A549 (cell line): ENCODE results near the gene TMEM60. TPM values are rescaled to one million over a fixed set of nuclear protein-coding genes. Genes with fewer than 3 reads are reported as not detected.

ENCODE experiments used
- ATAC-seq, 2 experiments: fragments of 200-7000 bp in 1 of 2; fragments of >200 bp in 1 of 2; cut with Nextera tagmentation in 1 of 2; cut with Tn5 transposase in 1 of 2; 3 replicates each; pipeline versions ENCODE4 v1.8.0 to v1.9.1; 2018 to 2020; ENCODE audit warnings: mild to moderate bottlenecking in 1 of 2, moderate library complexity in 1 of 2
- CTCF ChIA-PET: fragments of 300-600 bp; sonication (Branson Sonifier 250); formaldehyde crosslinking; extraction: SDS; loops from one replicate; lab custom pipeline; 2021; ENCODE audit warnings: antibody characterized with exemption, inconsistent platforms; lab: Yijun Ruan, JAX
- POLR2A ChIA-PET: fragments of 350-600 bp; formaldehyde crosslinking; extraction: SDS; loops from one replicate; lab custom pipeline; 2021; ENCODE audit warnings: antibody characterized with exemption, inconsistent platforms; lab: Yijun Ruan, JAX
- DNase-seq, 2 experiments: peaks; one replicate each; pipeline versions ENCODE4 v3.0.0 to v3.0.0-alpha.2; 2011 to 2016; ENCODE audit warnings: low read depth in 1 of 2, low spot score in 1 of 2
- FAIRE-seq: peaks from 2 replicates; lab custom pipeline; 2011; peaks lifted over from hg19 to GRCh38; lab: Jason Lieb, UNC
- H3K27ac ChIP-seq, 2 experiments: fragments of >200 bp; sonication (Bioruptor Twin); formaldehyde crosslinking; 3 replicates each; pipeline ENCODE4 v1.5.1; 2016 to 2017
- H3K4me1 ChIP-seq: fragments of >200 bp; sonication (Bioruptor Twin); formaldehyde crosslinking; 3 replicates; pipeline ENCODE4 v1.6.1; 2016
- H3K4me2 ChIP-seq: fragments of >200 bp; sonication (Bioruptor Twin); formaldehyde crosslinking; 3 replicates; pipeline ENCODE4 v1.6.1; 2016
- H3K4me3 ChIP-seq: fragments of >200 bp; sonication (Bioruptor Twin); formaldehyde crosslinking; 3 replicates; pipeline ENCODE4 v1.5.1; 2016
- H3K9me3 ChIP-seq: fragments of >200 bp; sonication (Bioruptor Twin); formaldehyde crosslinking; 3 replicates; pipeline ENCODE4 v1.6.1; 2016
- CTCF ChIP-seq: fragments of >200 bp; sonication (Bioruptor Twin); formaldehyde crosslinking; IDR thresholded peaks from 3 replicates; pipeline ENCODE4 v1.5.1; 2016
- E2F6 ChIP-seq: IDR thresholded peaks from 2 replicates; pipeline ENCODE4 v1.6.1; 2012; ENCODE audit warnings: low read depth, borderline replicate concordance
- EHF ChIP-seq: fragments of 250-450 bp; sonication (Bioruptor Pico); IDR thresholded peaks from 2 replicates; pipeline ENCODE4 v1.5.0; 2020; ENCODE audit warnings: mild to moderate bottlenecking
- EHMT2 ChIP-seq: fragments of 200-600 bp; sonication (generic); IDR thresholded peaks from 2 replicates; pipeline ENCODE4 v1.6.1; 2016; ENCODE audit warnings: antibody characterized with exemption, low read depth, mild to moderate bottlenecking, moderate library complexity
- ELK1 ChIP-seq: fragments of 150-350 bp; IDR thresholded peaks from 2 replicates; pipeline ENCODE4 v1.6.1; 2014; ENCODE audit warnings: low read depth, mild to moderate bottlenecking, low read length
- ESRRA ChIP-seq: fragments of 150-350 bp; IDR thresholded peaks from 2 replicates; pipeline ENCODE4 v1.6.1; 2014; ENCODE audit warnings: mild to moderate bottlenecking, low read length, borderline replicate concordance
- FOSB ChIP-seq: fragments of 250-450 bp; sonication (Bioruptor Pico); IDR thresholded peaks from 2 replicates; pipeline ENCODE4 v1.5.0; 2020; ENCODE audit warnings: mild to moderate bottlenecking, moderate library complexity
- HDAC2 ChIP-seq: fragments of 200-600 bp; sonication (generic); IDR thresholded peaks from 2 replicates; pipeline ENCODE4 v1.6.1; 2016
- HES2 ChIP-seq: fragments of >200 bp; sonication (Bioruptor Twin); formaldehyde crosslinking; IDR thresholded peaks from 2 replicates; pipeline ENCODE4 v1.6.1; 2016
- HEYL ChIP-seq: fragments of 250-450 bp; sonication (Bioruptor Pico); IDR thresholded peaks from 2 replicates; pipeline ENCODE4 v1.8.0; 2021; ENCODE audit warnings: mild to moderate bottlenecking, moderate library complexity
- HMGXB4 ChIP-seq: fragments of 250-450 bp; sonication (Bioruptor Pico); IDR thresholded peaks from 2 replicates; pipeline ENCODE4 v1.5.0; 2021; ENCODE audit warnings: mild to moderate bottlenecking, moderate library complexity, borderline replicate concordance
- HOXB13 ChIP-seq: fragments of 250-450 bp; sonication (Bioruptor Pico); IDR thresholded peaks from 2 replicates; pipeline ENCODE4 v1.5.0; 2020; ENCODE audit warnings: low read depth, mild to moderate bottlenecking, moderate library complexity
- KDM1A ChIP-seq: fragments of 200-600 bp; sonication (generic); IDR thresholded peaks from 2 replicates; pipeline ENCODE4 v1.6.1; 2016; ENCODE audit warnings: low read depth, mild to moderate bottlenecking
- MAFK ChIP-seq: fragments of 450-650 bp; IDR thresholded peaks from 2 replicates; pipeline ENCODE4 v1.6.1; 2014; ENCODE audit not compliant: partially characterized antibody
- NPAS2 ChIP-seq: fragments of 250-450 bp; sonication (Bioruptor Pico); IDR thresholded peaks from 2 replicates; pipeline ENCODE4 v1.8.0; 2022; ENCODE audit warnings: mild to moderate bottlenecking, moderate library complexity, borderline replicate concordance
- PBX3 ChIP-seq: IDR thresholded peaks from 2 replicates; pipeline ENCODE4 v1.6.1; 2012
- PHF8 ChIP-seq: fragments of 200-600 bp; sonication (generic); IDR thresholded peaks from 2 replicates; pipeline ENCODE4 v1.6.1; 2016; ENCODE audit warnings: low read depth, mild to moderate bottlenecking, antibody characterized with exemption, moderate library complexity, borderline replicate concordance
- RAD21 ChIP-seq, 2 experiments: fragments of >200 bp in 1 of 2; sonication (Bioruptor Twin) in 1 of 2; formaldehyde crosslinking in 1 of 2; IDR thresholded peaks in 1 of 2; conservative IDR thresholded peaks in 1 of 2; 2 replicates in 1 of 2; 3 replicates in 1 of 2; pipeline ENCODE4 v1.6.1; 2012 to 2018; ENCODE audit warnings: inconsistent platforms in 1 of 2
- RARB ChIP-seq: fragments of 250-450 bp; sonication (Bioruptor Pico); IDR thresholded peaks from 2 replicates; pipeline ENCODE4 v1.8.0; 2021; ENCODE audit warnings: mild to moderate bottlenecking, moderate library complexity
- RFX5 ChIP-seq: fragments of 450-650 bp; IDR thresholded peaks from 2 replicates; pipeline ENCODE4 v1.7.1; 2014; ENCODE audit warnings: antibody characterized with exemption, mild to moderate bottlenecking, moderate library complexity
- TFCP2L1 ChIP-seq: fragments of 250-450 bp; sonication (Bioruptor Pico); IDR thresholded peaks from 2 replicates; pipeline ENCODE4 v1.5.0; 2021; ENCODE audit warnings: mild to moderate bottlenecking
- ZC3H11A ChIP-seq: fragments of 450-650 bp; IDR thresholded peaks from 2 replicates; pipeline ENCODE4 v1.6.1; 2014; ENCODE audit warnings: antibody characterized with exemption, mild to moderate bottlenecking
- ZFP36 ChIP-seq: fragments of 450-650 bp; IDR thresholded peaks from 2 replicates; pipeline ENCODE4 v1.6.1; 2014; ENCODE audit warnings: borderline replicate concordance; ENCODE audit not compliant: partially characterized antibody
- ZNF302 ChIP-seq: fragments of 250-450 bp; sonication (Bioruptor Pico); IDR thresholded peaks from 2 replicates; pipeline ENCODE4 v1.9.0; 2021; ENCODE audit warnings: inconsistent platforms, mild to moderate bottlenecking, moderate library complexity
- WGBS: methylation state at CpG from one replicate; pipeline ENCODE4 v1.1.6; 2017; ENCODE audit errors: missing lambda C conversion rate; 5-methylcytosine and 5-hydroxymethylcytosine counted together
- polyA plus RNA-seq, 4 experiments: library from polyadenylated mRNA; depleted of rRNA in 3 of 4; stranded (reverse); fragments of >200 nt; fragmentation: RNase III in 1 of 4; extraction: RNeasy Plus Mini Kit Qiagen cat#74134 plus additional on column Dnase treatment in 1 of 4; gene quantifications; 2 replicates in 3 of 4; 3 replicates in 1 of 4; pipeline ENCODE4 v1.2.3, GENCODE V29; 2011 to 2017

Gene TMEM60
- polyA plus RNA-seq, 2 of the 4 experiments (the other 2 are of a cell fraction) = 33.8 to 54.7 TPM

- H3K4me1 ChIP-seq = no peaks in the 10 kb centered on the region
- 91% methylated on average over 2 of the region's 2 CpGs for WGBS
- no peak overlapping the region for H3K27ac ChIP-seq
- CTCF ChIA-PET = interaction anchor here (1.1 kb wide), 1 partner anchor 64 kb away, joined by 4 read pairs; no protein-coding TSS in a partner anchor
- DNase-seq (no peak), FAIRE-seq (no peak), ATAC-seq (no peak)
- H3K9me3 ChIP-seq = peaks cover 24% of the 10 kb centered on the region
- POLR2A ChIA-PET = no interaction called here
- TF ChIP-seq ESRRA (no peak), RFX5 (no peak), KDM1A (no peak), HOXB13 (CRISPR knock-in tag) (no peak), HMGXB4 (CRISPR knock-in tag) (no peak), PBX3 (no peak), EHF (CRISPR knock-in tag) (no peak), HEYL (no peak), ZFP36 (no peak), MAFK (no peak), TFCP2L1 (CRISPR knock-in tag) (no peak), PHF8 (no peak), HES2 (no peak), EHMT2 (no peak)
- no peak overlapping the region for H3K4me2 ChIP-seq
- no peak overlapping the region for H3K4me3 ChIP-seq
These were observed 25.6 kb upstream of the TMEM60 start for GRCh38 chr7:77823787-77824186.

- H3K4me2 ChIP-seq = no peak overlapping the region
- H3K4me1 ChIP-seq = no peaks in the 10 kb centered on the region
- ChIA-PET CTCF (interaction anchor here (1.0 kb wide), 1 partner anchor 9 kb away, joined by 3 read pairs; no protein-coding TSS in a partner anchor), POLR2A (no interaction called here)
- FAIRE-seq = no peak
- H3K27ac ChIP-seq = no peak overlapping the region
- ATAC-seq = no peak
- DNase-seq = no peak
- H3K9me3 ChIP-seq = peaks cover 34% of the 10 kb centered on the region
- no peak overlapping the region for H3K4me3 ChIP-seq
- 50% methylated on average over 1 of the region's 1 CpG for WGBS
- TF ChIP-seq FOSB (CRISPR knock-in tag) (no peak), ZC3H11A (no peak), CTCF (no peak), PHF8 (no peak), ESRRA (no peak), ZNF302 (no peak), RAD21 (conservative IDR thresholded peaks at IDR 0.05 in 1 of 2, IDR thresholded peaks at IDR 0.05 in 1 of 2) (no peak), EHF (CRISPR knock-in tag) (no peak), HMGXB4 (CRISPR knock-in tag) (no peak), NPAS2 (CRISPR knock-in tag) (no peak), PBX3 (no peak), HDAC2 (no peak), E2F6 (no peak), ELK1 (no peak), RARB (CRISPR knock-in tag) (no peak), ZFP36 (no peak)
These were observed 24.0 kb upstream of the TMEM60 start for GRCh38 chr7:77822269-77822668.
